HepG2 (cell line): Measurements from ENCODE around the gene RPL36AL. TPM values are rescaled to one million over a fixed set of nuclear protein-coding genes. Genes with fewer than 3 reads are reported as not detected.

Source experiments
- AHDC1 ChIP-seq: sonication (generic); formaldehyde crosslinking; IDR thresholded peaks from 2 replicates; pipeline ENCODE4 v1.5.1; 2020; ENCODE audit warnings: mild to moderate bottlenecking, missing genetic modification reagents, borderline replicate concordance
- ARHGAP35 ChIP-seq: sonication (generic); formaldehyde crosslinking; IDR thresholded peaks from 2 replicates; pipeline ENCODE4 v1.9.0; 2022; ENCODE audit warnings: mild to moderate bottlenecking, inconsistent platforms, moderate library complexity, missing genetic modification reagents, borderline replicate concordance
- BRD4 ChIP-seq: sonication (generic); formaldehyde crosslinking; IDR thresholded peaks from 2 replicates; pipeline ENCODE4 v1.4.0; 2020; ENCODE audit warnings: missing genetic modification reagents
- CAMTA2 ChIP-seq: sonication (generic); formaldehyde crosslinking; IDR thresholded peaks from 2 replicates; pipeline ENCODE4 v1.4.0; 2020; ENCODE audit warnings: mild to moderate bottlenecking, missing genetic modification reagents, borderline replicate concordance
- KDM3A ChIP-seq: IDR thresholded peaks from 2 replicates; pipeline ENCODE4 v1.6.1; 2018; ENCODE audit warnings: low read depth, missing compliant biosample characterization
- MAFK ChIP-seq, 2 experiments: IDR thresholded peaks in 1 of 2; conservative IDR thresholded peaks in 1 of 2; 2 replicates each; pipeline ENCODE4 v1.6.1; 2011; ENCODE audit warnings: improper control_type of control experiment in 2 of 2, low read length in 2 of 2
- MED8 ChIP-seq: sonication (generic); formaldehyde crosslinking; IDR thresholded peaks from 2 replicates; pipeline ENCODE4 v1.8.1; 2023; ENCODE audit warnings: mild to moderate bottlenecking, missing genetic modification reagents; ENCODE audit not compliant: insufficient replicate concordance
- MTERF4 ChIP-seq: sonication (generic); formaldehyde crosslinking; IDR thresholded peaks from 2 replicates; pipeline ENCODE4 v1.8.0; 2023; ENCODE audit warnings: mild to moderate bottlenecking, missing genetic modification reagents
- NCOA5 ChIP-seq: sonication (generic); formaldehyde crosslinking; IDR thresholded peaks from 2 replicates; pipeline ENCODE4 v1.4.0; 2020; ENCODE audit warnings: missing genetic modification reagents
- NFYB ChIP-seq: sonication (generic); formaldehyde crosslinking; IDR thresholded peaks from 2 replicates; pipeline ENCODE4 v1.4.0; 2020; ENCODE audit warnings: missing genetic modification reagents
- NR2F6 ChIP-seq, 2 experiments: IDR thresholded peaks; 2 replicates each; pipeline ENCODE4 v1.6.1; 2016; ENCODE audit warnings: antibody characterized with exemption in 1 of 2, mild to moderate bottlenecking in 1 of 2
- ZBTB33 ChIP-seq: sonication (generic); formaldehyde crosslinking; IDR thresholded peaks from 2 replicates; pipeline ENCODE4 v1.4.0; 2020; ENCODE audit warnings: missing genetic modification reagents
- ZFYVE20 ChIP-seq: sonication (generic); formaldehyde crosslinking; IDR thresholded peaks from 2 replicates; pipeline ENCODE4 v1.8.0; 2023; ENCODE audit warnings: low read depth, mild to moderate bottlenecking, moderate library complexity, missing genetic modification reagents, borderline replicate concordance
- ZNF230 ChIP-seq: sonication (generic); formaldehyde crosslinking; IDR thresholded peaks from 2 replicates; pipeline ENCODE4 v1.4.0; 2020; ENCODE audit warnings: mild to moderate bottlenecking, missing genetic modification reagents
- ZNF3 ChIP-seq: IDR thresholded peaks from 2 replicates; pipeline ENCODE4 v1.7.0; 2017; ENCODE audit warnings: inconsistent platforms
- ZNF530 ChIP-seq: sonication (generic); formaldehyde crosslinking; IDR thresholded peaks from 2 replicates; pipeline ENCODE4 v1.5.0; 2020; ENCODE audit warnings: low read depth, mild to moderate bottlenecking, missing genetic modification reagents
- ZNF639 ChIP-seq: conservative IDR thresholded peaks from 2 replicates; pipeline ENCODE4 v1.6.1; 2018; ENCODE audit warnings: missing genetic modification reagents
- ZNF879 ChIP-seq: sonication (generic); formaldehyde crosslinking; IDR thresholded peaks from 2 replicates; pipeline ENCODE4 v1.8.1; 2023; ENCODE audit warnings: missing genetic modification reagents
- ZSCAN20 ChIP-seq: sonication (generic); formaldehyde crosslinking; IDR thresholded peaks from 2 replicates; pipeline ENCODE4 v1.4.0; 2020; ENCODE audit warnings: missing genetic modification reagents, mild to moderate bottlenecking, borderline replicate concordance
- polyA plus RNA-seq, 8 experiments: library from polyadenylated mRNA; depleted of rRNA in 3 of 8; stranded (reverse) in 7 of 8; unstranded in 1 of 8; fragments of >200 nt; fragmentation: Illumina TruSeq in 4 of 8; extraction: Trizol in 4 of 8; gene quantifications; 2 replicates each; pipeline versions ENCODE4 v1.2.1 to v1.2.3, GENCODE V29; 2011 to 2016; ENCODE audit warnings: low read depth in 4 of 8, missing spikeins in 1 of 8, mixed read lengths in 1 of 8; ENCODE audit not compliant: insufficient read depth in 1 of 8
- total RNA-seq, 5 experiments: library from RNA; depleted of rRNA; stranded (reverse); fragments of >200 nt; fragmentation: Illumina TruSeq; extraction: Trizol; gene quantifications; 2 replicates each; pipeline ENCODE4 v1.2.3, GENCODE V29; 2016; ENCODE audit warnings: low read depth in 1 of 5

Gene RPL36AL
- total and polyA plus RNA-seq, 2 of the 13 experiments (the other 11 are each of a cell fraction or from before 2014, with no cell fraction given), result 90.0 to 294 TPM

- TF ChIP-seq NR2F6 (IDR thresholded peaks at IDR 0.05) (no peak), NR2F6 (CRISPR knock-in tag; IDR thresholded peaks at IDR 0.05) (0 out of 2 replicates have a peak, but pooled peaks have one; percentile 13), MED8 (no peak), MTERF4 (CRISPR knock-in tag) (peak; percentile 86), NFYB (CRISPR knock-in tag) (no peak), CAMTA2 (0 out of 2 replicates have a peak, but pooled peaks have one; percentile 22), ZFYVE20 (0 out of 2 replicates have a peak, but pooled peaks have one; percentile 9), ZBTB33 (CRISPR knock-in tag) (0 out of 2 replicates have a peak, but pooled peaks have one; percentile 1), ZNF230 (CRISPR knock-in tag) (0 out of 2 replicates have a peak, but pooled peaks have one; percentile 4), BRD4 (CRISPR knock-in tag) (peak; percentile 34), ZNF530 (CRISPR knock-in tag) (no peak), KDM3A (CRISPR knock-in tag) (no peak), ARHGAP35 (CRISPR knock-in tag) (peak; percentile 35; the same call in 1 of the 2 replicates), MAFK (conservative IDR thresholded peaks at IDR 0.05 in 1 of 2, IDR thresholded peaks at IDR 0.05 in 1 of 2; ENCODE audit: low read length in 2 of 2) (no peak), ZNF879 (CRISPR knock-in tag) (peak; percentile 75), ZSCAN20 (CRISPR knock-in tag) (peak; percentile 40; the same call in 1 of the 2 replicates), ZNF639 (CRISPR knock-in tag) (no peak), AHDC1 (CRISPR knock-in tag) (0 out of 2 replicates have a peak, but pooled peaks have one; percentile 5), NCOA5 (CRISPR knock-in tag) (0 out of 2 replicates have a peak, but pooled peaks have one; percentile 23), ZNF3 (CRISPR knock-in tag) (no peak)
Measured at GRCh38 chr14:49634547-49635334, 14.3 kb upstream of the RPL36AL start, which contains the start of gene DNAAF2 (continued).
